ENCODE measurements around the gene ALPI.

Gene ALPI

GRCh38 chr2:232464544-232464885 lies 8.6 kb downstream of the ALPI start:
- ATAC-seq = no peak

- ATAC-seq = no peak
These were observed 9.1 kb downstream of the ALPI start for GRCh38 chr2:232465061-232465460.

GRCh38 chr2:232466221-232466620 lies 10.3 kb downstream of the ALPI start:
- ATAC-seq = no peak

- ATAC-seq = no peak
These were observed 17.5 kb downstream of the ALPI start for GRCh38 chr2:232473467-232473890.

GRCh38 chr2:232476045-232476444 lies 20.1 kb downstream of the ALPI start:
- no peak for ATAC-seq

- ATAC-seq = no peak
These were observed 20.8 kb downstream of the ALPI start for GRCh38 chr2:232476791-232477190.

GRCh38 chr2:232477751-232478510 lies 22.0 kb downstream of the ALPI start:
- ATAC-seq = no peak

GRCh38 chr2:232478571-232479340 lies 22.8 kb downstream of the ALPI start:
- no peak for ATAC-seq

- no peak for ATAC-seq
These were observed 23.6 kb downstream of the ALPI start for GRCh38 chr2:232479341-232480200.

- ATAC-seq = no peak
These were observed 24.5 kb downstream of the ALPI start for GRCh38 chr2:232480201-232481190.

GRCh38 chr2:232481322-232482140 lies 25.6 kb downstream of the ALPI start:
- no peak for ATAC-seq

- ATAC-seq = no peak
These were observed 26.6 kb downstream of the ALPI start for GRCh38 chr2:232482301-232483238.

GRCh38 chr2:232483311-232483922 lies 27.5 kb downstream of the ALPI start:
- ATAC-seq = no peak

GRCh38 chr2:232483923-232484627 lies 28.1 kb downstream of the ALPI start:
- ATAC-seq = no peak

GRCh38 chr2:232484628-232485347 lies 28.8 kb downstream of the ALPI start:
- ATAC-seq = no peak

- no peak for ATAC-seq
These were observed 29.4 kb downstream of the ALPI start for GRCh38 chr2:232485348-232485756.

- no peak for ATAC-seq
These were observed 30.0 kb downstream of the ALPI start for GRCh38 chr2:232485757-232486557.

Data from activated CD4-positive, CD25-positive, alpha-beta regulatory T cell treated with anti-CD3 and anti-CD28 coated beads, Interleukin-2, amount 50 U/mL, for 24 hours (primary cell).